Measurements from ENCODE around the gene KLF15. TPM values are rescaled to one million over a fixed set of nuclear protein-coding genes. Genes with fewer than 3 reads are reported as not detected.

KLF15 gene
- total and polyA plus RNA-seq, 9 of the 15 experiments (the other 6 are each of a cell fraction or from before 2014, with no cell fraction given): 0.08 to 4.8 (median 1.2) TPM

DNA sequence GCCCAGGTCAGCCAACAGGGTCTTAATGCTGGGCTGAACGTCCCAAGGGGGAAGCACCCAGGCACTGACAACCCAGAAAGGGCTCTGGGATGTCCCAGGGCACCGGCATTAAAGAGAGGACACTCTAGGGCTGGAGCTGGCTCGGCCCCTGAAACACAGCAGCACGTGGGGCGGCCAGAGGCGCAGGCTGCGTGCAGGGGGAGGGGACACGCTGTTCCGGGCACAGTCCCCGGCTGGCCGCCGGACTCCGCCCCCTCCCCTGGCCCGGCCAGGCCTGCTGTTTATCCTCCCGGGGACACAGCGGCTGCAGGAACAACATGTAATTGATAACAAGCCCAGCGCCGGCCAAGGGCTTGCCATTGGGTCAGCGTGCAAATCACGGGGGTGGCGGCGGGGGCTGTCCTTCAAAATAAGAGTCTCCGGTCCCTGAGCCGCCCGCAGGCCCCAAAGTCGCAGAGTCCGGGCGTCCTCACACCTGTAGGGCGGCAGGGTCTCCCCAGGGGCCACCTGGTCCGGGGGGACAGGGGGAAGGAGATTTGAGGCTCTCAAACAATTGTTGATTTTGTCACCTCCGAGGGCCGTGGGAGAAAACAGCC is 1.3 kb downstream of the KLF15 start (continued):
- TF ChIP-seq, protein P1, sequence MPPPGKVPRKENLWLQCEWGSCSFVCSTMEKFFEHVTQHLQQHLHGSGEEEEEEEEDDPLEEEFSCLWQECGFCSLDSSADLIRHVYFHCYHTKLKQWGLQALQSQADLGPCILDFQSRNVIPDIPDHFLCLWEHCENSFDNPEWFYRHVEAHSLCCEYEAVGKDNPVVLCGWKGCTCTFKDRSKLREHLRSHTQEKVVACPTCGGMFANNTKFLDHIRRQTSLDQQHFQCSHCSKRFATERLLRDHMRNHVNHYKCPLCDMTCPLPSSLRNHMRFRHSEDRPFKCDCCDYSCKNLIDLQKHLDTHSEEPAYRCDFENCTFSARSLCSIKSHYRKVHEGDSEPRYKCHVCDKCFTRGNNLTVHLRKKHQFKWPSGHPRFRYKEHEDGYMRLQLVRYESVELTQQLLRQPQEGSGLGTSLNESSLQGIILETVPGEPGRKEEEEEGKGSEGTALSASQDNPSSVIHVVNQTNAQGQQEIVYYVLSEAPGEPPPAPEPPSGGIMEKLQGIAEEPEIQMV (tag; conservative IDR thresholded peaks at IDR 0.05; ENCODE audit: low read depth): no peak
- TF ChIP-seq HDAC8 (tag; IDR thresholded peaks at IDR 0.05): no peak
- TF ChIP-seq GATAD2B (IDR thresholded peaks at IDR 0.05; ENCODE audit: borderline replicate concordance): peak; percentile 10; the same call in 1 of the 2 replicates
- TF ChIP-seq EZH2 (IDR thresholded peaks at IDR 0.05; ENCODE audit: borderline replicate concordance, low read depth, low read length): no peak
- TF ChIP-seq ZNF445 (CRISPR knock-in tag; IDR thresholded peaks at IDR 0.05; ENCODE audit: low read depth): no peak
- no peak for TF ChIP-seq EHMT2 (IDR thresholded peaks at IDR 0.05)
- TF ChIP-seq CBFA2T3 (IDR thresholded peaks at IDR 0.05): peak; percentile 70
- TF ChIP-seq L3MBTL2 (IDR thresholded peaks at IDR 0.05): peak; percentile 83
- TF ChIP-seq, protein P2, sequence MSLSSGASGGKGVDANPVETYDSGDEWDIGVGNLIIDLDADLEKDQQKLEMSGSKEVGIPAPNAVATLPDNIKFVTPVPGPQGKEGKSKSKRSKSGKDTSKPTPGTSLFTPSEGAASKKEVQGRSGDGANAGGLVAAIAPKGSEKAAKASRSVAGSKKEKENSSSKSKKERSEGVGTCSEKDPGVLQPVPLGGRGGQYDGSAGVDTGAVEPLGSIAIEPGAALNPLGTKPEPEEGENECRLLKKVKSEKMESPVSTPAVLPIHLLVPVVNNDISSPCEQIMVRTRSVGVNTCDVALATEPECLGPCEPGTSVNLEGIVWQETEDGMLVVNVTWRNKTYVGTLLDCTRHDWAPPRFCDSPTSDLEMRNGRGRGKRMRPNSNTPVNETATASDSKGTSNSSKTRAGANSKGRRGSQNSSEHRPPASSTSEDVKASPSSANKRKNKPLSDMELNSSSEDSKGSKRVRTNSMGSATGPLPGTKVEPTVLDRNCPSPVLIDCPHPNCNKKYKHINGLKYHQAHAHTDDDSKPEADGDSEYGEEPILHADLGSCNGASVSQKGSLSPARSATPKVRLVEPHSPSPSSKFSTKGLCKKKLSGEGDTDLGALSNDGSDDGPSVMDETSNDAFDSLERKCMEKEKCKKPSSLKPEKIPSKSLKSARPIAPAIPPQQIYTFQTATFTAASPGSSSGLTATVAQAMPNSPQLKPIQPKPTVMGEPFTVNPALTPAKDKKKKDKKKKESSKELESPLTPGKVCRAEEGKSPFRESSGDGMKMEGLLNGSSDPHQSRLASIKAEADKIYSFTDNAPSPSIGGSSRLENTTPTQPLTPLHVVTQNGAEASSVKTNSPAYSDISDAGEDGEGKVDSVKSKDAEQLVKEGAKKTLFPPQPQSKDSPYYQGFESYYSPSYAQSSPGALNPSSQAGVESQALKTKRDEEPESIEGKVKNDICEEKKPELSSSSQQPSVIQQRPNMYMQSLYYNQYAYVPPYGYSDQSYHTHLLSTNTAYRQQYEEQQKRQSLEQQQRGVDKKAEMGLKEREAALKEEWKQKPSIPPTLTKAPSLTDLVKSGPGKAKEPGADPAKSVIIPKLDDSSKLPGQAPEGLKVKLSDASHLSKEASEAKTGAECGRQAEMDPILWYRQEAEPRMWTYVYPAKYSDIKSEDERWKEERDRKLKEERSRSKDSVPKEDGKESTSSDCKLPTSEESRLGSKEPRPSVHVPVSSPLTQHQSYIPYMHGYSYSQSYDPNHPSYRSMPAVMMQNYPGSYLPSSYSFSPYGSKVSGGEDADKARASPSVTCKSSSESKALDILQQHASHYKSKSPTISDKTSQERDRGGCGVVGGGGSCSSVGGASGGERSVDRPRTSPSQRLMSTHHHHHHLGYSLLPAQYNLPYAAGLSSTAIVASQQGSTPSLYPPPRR (CRISPR knock-in tag; IDR thresholded peaks at IDR 0.05; ENCODE audit: borderline replicate concordance): no peak
- no peak for TF ChIP-seq BRF2 (IDR thresholded peaks at IDR 0.05; ENCODE audit: borderline replicate concordance, insufficient read depth, insufficient read length)
- TF ChIP-seq ZNF431 (CRISPR knock-in tag; IDR thresholded peaks at IDR 0.05): no peak
- TF ChIP-seq ZNF354B (CRISPR knock-in tag; IDR thresholded peaks at IDR 0.05): no peak
- TF ChIP-seq, protein P3, sequence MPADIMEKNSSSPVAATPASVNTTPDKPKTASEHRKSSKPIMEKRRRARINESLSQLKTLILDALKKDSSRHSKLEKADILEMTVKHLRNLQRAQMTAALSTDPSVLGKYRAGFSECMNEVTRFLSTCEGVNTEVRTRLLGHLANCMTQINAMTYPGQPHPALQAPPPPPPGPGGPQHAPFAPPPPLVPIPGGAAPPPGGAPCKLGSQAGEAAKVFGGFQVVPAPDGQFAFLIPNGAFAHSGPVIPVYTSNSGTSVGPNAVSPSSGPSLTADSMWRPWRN (IDR thresholded peaks at IDR 0.05; ENCODE audit: low read depth): no peak
- TF ChIP-seq, protein P4, sequence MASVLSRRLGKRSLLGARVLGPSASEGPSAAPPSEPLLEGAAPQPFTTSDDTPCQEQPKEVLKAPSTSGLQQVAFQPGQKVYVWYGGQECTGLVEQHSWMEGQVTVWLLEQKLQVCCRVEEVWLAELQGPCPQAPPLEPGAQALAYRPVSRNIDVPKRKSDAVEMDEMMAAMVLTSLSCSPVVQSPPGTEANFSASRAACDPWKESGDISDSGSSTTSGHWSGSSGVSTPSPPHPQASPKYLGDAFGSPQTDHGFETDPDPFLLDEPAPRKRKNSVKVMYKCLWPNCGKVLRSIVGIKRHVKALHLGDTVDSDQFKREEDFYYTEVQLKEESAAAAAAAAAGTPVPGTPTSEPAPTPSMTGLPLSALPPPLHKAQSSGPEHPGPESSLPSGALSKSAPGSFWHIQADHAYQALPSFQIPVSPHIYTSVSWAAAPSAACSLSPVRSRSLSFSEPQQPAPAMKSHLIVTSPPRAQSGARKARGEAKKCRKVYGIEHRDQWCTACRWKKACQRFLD (CRISPR knock-in tag; IDR thresholded peaks at IDR 0.05): 0 out of 2 replicates have a peak, but pooled peaks have one; percentile 27
- TF ChIP-seq GATA2 (CRISPR knock-in tag; IDR thresholded peaks at IDR 0.05): no peak
- TF ChIP-seq TCF7 (IDR thresholded peaks at IDR 0.05; ENCODE audit: borderline replicate concordance): no peak
- no peak for TF ChIP-seq RB1 (IDR thresholded peaks at IDR 0.05; ENCODE audit: low read depth)
- TF ChIP-seq ZNF586 (CRISPR knock-in tag; conservative IDR thresholded peaks at IDR 0.05): no peak
- peak; percentile 39 for TF ChIP-seq NEUROD1 (IDR thresholded peaks at IDR 0.05; ENCODE audit: borderline replicate concordance, low read depth, low read length, partially characterized antibody)
